ENCODE measurements around the gene OAF.

The OAF gene

DNA sequence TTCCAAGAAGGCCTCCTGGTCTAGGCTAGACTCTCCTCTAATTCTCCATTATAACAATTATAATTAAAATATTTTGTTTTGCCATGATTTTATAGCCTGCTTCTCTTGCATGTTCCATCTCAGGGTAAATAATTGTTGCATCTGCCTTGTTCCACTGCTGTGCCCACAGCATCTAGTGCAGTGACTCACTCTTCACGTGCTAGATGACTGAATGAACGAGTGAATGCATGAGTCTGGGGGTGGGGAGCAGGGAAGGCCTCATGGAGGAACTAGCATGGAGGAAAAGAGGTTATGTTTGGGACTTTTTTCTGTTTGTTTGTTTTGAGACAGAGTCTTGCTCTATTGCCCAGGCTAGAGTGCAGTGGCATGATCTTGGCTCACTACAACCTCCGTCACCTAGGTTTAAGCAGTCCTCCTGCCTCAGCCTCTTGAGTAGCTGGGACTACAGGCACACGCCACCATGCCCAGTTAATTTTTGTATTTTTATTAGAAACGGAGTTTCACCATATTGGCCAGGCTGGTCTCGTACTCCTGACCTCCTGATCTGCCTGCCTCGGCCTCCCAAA is 5.2 kb upstream of the OAF start:
- DNase-seq = no peak

DNA sequence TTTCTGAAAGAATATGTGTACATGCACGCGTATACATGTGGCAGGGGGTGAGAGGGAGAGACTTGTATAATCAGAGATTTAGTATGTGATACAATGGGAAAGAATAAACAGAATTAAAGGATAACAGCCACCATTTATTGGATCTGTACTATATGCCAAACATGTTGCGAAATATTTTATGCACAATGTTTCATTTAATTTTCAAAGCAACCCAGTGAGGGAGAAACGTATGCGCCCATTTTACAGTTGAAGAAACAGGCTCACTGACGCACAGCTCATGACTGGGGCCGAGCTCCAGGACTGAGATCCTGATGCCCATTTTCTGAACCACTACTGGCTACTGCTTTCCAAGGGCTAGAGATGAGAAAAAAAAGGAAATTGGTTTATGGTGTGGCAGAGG is 3.3 kb upstream of the OAF start:
- no peak for DNase-seq

DNA sequence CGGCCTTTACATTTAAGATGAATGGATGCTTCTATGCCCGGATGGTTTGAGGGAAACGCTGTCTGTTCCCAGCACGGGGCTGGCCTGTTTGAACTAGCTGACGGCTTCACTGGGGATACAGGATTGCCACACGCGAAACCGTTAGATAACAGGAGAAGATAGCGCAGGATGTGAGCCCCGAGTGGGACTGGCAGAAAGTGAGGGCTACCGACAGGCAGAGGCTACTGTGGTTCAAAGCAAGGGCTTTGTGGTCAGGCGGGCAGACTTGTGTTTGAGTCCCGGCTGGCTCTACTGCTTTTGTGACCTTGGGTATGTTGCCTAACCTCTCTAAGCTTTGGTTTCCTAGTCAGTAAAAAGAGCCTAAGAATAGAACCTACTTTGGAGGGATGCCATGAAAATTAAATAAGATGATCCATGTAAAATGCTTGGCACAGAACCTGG is 2.8 kb upstream of the OAF start:
- peak; percentile 77 for DNase-seq

DNA sequence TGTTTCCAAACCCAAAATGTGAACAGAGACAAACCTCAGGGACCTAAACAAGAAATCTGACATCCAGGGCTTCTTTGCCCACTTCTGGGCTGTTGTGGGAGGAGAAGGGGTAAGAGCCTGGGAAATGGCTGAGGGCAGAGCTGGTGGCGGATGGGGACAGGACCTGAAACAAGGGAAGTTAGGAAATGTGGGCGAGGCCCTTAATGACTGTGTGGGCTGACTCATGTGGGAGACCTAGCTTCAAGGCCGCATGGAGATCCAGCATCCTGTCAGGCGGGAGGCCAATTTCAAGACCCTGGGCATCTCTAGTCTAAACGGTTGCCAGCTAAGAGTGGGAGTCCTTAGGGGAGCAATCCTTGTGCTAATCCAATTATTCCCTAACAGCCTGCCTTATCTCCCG is 2.1 kb upstream of the OAF start:
- peak; percentile 42 for DNase-seq

DNA sequence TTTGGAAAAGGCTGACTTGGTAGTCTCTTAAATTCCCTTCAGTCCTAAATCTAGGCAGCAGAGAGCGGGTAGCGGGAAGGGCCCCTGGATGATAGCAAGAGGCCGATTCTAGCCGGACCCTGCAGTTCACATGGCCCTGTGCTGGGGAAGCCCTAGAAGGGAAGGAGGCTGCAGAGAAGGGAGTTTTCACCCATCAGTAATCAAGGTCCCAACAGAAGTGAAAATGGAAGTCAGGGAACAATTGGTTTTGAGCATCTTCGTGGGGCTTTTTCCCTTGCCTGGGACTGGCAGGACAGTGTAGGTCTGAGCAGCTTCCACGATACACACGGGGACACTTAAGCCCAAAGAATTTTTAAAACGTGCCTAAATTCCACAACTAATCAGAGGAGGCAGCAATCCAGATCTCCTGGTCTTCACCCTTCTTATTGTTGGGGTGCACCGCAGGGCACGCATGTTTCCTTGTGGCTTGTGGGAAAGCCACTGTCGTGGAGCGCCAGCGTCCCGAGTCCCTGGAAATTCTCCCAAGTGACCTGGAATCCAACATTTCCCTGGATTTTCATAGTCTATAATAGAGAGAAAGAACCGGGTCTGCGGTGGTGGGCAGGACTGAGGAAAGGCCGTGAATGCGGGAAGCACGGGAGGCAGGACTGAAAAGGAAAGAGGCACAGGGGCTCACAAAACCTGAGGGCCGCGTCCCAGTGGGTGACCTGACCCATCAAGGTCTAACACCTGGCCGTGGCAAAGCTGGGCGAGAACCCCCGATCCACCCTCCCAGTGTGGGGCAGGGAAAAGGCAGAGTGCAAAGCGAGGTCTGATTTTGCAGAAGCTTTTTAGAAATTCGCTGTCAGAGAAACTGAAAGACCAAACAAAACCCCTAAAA is 846 bp upstream of the OAF start:
- DNase-seq = no peak

DNA sequence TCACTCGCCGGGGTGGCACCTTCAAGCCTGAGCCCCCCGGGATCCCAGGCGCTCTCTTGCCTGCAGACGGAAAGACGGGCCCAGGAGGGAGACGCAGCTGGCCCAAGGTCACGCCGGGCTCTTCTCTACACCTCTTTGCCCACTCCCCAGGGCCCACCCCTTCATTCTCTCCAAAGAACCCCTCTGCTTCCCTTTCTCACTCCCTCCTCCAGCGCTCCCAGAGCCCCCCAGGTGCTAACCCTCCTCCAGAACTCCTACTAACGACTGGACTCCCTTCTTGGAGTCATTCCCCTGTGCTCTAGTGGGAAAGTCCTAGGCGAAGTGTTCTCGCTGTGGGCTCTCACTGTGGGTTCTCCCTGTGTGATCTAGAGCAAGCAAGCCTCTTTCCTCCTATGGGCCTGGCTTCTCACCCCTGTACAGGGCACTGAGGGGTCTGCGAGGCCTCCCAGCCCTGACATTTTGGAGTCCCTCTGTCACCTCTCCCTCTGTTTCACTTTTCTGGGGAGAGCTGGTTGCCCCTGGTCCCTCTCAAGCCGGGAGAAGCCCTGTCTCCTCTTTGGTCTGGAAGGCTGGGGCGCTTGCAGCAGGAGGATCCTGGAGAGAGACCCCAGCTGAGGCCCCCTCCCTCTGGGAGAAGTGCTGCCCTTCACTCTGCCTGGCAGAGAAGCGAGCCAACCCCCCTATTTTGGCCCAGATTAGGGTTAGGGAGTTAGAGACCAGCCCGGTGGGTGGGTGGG is 858 bp downstream of the OAF start:
- no peak for DNase-seq

DNA sequence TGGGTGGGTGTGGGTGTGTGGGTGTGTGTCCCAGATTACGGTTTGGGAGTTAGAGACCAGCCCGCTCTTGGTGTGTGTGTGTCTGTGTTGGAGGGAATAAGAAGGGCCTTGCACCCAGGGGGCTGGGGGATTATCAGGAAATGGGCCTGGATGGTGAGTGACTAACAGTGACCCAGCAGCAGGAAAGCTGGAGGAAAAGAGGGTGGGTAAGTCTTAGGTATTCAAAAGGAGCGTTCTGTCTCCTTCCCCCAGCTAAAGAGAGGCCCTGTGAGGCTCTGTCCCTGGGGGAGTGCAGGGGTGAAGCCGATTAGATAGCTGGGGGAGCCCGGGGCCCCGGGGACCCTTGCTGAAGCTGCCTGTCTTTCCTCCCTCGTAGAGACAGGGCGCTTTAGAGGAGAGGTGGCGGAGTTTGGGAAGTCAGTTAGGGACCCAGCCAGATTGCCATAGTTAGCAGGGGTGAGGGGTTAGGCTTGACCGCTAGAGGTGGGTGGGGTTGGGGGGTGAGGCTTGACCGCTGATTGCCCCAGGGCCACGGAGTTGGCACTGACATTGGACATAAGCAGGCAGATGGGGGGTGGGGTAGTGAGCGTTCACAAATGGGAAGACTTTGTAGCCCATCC is 1.5 kb downstream of the OAF start:
- DNase-seq = no peak

DNA sequence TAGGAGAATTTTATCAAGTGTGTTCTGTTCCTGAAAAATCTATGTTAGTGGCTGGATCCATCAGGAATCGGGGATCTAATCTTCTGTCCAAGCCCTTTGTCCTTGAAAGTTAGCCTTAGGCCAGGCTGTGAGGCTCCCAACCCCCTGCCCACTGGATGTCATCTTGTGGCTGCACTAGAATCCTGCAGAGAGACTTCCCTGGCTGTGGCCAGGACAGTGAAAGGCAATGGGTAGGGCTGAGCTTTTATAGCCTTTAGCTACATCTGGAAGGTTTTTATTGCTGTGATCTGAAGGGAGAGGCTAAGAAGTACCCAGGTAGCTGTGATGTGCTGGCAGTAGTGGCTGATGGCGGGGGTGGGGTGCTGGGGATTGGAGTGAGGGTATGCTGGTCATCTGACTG is 2.1 kb downstream of the OAF start:
- no peak for DNase-seq

DNA sequence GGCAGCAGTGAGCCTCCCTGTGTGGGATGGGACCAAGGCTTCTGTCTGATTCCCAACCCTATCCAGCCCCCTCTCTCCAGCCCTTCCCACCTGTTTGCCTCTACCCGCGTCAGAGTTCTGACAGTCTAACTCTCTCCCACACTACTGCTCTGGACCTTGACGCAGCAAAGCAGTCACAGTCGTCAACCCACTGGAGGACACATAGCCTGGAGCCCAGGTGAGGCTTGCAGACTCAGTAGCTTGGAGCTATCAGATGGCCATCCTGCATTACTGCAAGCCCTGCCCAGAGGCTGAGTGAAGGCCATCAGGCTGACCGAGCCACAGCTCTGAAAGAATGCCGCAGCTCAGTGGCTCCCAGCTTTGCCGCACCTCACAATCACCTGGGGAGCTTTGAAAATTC is 3.7 kb downstream of the OAF start:
- DNase-seq = no peak

DNA sequence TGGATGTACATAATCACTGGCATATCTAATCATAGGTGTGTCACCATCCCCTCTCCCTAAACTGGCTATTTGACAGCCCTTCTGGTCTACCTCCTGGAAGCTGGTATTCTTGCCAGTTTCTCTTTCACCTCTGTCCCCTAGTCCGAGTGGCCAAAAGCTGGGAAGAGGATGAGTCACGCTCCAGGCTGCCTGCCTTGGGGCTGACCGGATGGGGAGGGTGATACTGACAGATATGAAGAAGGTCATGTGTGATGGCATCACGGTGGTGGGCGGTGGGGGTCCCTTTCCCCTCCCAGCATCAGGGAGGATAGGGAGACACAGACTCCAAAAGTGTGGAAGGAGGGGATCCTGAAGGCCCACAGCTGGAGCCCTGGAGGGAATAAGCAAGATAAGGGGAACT is 4.8 kb downstream of the OAF start:
- no peak for DNase-seq

DNA sequence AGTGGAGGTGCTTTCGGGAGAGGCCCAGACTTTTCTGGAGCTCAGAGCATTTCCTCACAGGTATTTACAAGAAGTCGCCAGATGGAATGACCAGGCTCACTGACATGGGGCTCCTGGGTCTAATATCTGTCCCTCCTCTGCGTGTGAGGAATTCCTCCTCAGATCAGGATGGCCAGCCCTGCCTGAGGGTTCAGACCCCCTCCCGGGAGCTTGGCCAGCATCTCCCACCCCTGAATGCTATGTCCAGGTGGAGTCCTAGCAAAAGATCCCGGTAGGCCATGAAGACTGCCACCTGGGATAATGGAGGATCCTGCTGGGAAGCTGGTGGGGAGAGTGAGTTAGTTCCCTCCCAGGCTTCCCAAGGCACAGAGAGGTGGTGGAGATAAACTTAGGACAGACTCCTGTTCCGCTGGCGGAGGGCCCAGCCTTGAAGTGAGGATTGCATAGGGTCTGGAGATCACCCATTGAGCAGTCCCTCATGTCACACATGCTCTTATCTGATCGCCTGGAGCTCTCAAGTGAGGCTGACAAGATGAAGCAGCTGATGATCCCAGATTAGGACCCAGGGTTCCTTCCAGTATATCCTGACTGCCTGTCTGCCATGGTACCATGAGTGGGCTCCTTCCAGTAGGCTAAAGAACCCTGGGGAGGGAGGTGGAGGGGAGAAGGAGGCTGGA is 5.7 kb downstream of the OAF start:
- no peak for DNase-seq

DNA sequence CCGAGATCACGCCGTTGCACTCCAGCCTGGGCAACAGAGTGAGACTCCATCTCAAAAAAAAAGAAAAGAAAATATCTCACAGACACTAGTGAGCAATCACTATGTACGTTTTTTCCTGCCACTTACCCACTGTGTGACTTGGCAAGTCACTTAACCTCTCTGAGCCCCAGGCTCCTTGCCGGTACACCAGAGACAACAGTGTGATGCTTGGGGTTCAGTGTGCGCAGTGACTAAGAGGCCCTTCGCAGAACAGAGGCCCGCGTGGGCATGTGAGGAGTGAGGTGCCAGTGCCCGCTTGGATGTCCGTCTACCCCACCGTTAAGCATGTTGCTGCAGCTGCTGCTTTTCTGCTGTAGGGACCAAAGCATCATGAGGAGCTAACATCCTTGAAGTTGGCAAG is 6.7 kb downstream of the OAF start:
- DNase-seq = no peak

DNA sequence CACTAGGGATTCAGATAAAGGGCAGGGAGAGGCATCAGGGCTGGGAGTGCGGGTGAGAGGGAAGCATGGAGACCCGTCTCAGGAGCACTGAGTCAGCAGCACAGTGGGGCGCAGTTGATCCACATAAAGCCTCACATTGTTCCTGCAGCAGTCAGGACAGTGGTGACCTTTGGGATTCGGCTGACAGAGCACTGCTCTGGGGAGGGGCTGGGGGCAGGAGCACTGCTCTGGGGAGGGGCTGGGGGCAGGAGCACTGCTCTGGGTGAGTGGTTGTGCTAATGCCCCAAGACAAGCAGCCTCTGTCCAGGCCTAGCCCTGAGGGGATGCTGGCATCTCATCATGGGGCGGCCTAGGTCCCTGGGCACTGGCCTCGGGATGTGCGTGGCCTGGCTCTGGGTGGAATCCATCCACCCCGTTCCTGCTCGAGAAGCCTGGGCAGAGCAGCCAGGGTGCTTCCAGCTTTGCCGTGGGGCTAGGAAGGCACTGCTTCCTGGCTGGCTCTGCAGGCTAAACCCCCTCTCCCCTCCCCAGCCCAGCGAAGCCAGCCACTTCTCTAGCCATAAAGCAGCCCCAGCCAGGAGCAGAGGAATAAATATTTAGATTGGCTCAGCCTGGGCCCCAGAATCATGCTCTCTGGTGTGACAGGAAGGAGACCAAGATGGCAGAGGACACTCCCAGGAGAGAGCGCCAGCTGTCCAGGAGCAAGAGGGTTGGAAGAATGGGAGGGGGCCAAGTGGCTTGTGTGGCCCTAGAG is 7.3 kb downstream of the OAF start:
- DNase-seq = no peak

DNA sequence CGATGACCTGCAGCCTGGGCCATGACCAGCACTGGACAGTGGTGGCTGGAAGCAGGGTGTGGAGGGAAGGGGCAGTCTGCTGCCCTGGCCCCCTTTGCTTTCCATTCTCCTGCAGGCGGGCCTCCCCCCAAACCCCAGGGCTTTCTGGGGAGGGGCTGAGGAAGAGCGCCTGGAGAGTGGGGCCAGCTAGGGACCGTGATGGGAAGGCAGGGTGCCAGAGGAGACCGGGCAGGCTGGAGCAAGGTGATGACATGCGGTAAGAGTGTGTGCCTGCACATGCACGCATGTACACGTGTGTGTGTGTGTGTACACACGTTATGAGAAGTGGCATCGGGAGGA is 7.8 kb downstream of the OAF start:
- DNase-seq = no peak

DNA sequence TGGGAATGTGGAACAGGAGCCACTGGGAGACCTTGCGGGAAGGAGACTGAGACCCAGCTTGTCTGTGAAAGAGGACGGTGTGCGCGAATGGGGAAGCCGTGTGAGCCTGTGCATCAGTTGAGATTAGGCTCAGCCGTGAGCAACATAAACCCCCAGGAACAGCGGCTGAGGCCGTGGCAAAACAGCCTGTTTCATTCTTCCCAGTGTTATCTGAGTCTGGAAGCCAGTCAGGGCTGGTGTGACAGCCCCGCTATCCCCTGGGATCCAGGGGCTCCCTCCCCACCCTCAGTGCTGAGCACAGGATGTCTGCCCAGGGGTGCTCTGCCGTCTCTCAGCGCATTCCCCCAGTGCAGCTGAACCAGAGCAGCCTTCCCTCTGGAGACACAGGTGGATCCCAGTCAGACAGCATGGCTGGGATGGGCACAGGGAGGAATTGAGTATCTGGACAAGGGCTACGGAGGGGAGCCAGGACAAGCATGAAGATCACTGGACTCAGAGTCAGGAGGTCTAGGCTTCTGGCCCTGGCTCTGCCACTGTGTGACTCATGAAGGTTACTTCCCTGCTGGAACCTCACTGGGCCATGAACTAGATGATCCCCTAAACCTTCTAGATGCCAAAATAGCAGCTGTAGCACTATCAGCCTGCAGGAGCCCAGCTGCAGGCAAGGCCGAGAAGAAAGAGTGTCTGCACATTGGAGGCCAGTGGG is 8.6 kb downstream of the OAF start:
- DNase-seq = no peak

DNA sequence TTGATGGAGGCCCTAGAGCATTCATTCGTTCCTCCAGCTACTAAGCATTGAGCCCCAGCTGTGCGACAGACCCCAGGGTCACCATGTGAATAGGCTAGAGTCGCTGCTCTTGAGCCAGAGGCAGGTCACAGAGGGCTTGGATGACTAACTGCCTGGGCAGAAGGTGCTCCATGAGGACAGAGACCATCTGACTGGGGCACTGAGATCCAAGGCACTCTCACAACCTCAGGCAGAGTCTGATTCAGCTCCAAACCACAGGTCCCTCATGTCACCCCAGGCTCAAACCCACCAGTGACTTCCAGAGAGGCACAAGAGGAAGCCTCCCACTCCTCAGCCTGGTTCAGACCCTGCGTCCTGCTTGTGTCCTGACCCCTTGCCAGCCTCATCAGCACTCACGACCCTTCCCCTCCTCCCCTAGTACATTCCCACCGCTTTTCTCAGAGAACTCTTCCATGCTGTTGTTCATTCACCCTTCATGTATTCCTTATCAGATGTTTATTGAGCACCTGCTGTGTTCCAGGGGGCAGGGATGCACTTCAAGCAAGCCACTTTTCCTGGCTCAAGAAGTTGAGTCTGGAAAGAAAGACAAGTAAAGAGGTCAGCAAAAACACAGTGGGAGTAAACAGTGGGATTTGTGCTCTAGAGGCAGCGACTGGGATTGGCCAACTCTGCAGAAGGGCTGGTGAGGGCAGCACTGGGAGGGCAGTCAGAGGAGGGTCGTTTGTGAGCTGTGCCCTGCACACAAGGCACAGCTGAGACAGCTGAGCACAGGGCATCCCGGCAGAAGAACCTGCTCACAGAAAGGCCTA is 9.3 kb downstream of the OAF start:
- DNase-seq = no peak

DNA sequence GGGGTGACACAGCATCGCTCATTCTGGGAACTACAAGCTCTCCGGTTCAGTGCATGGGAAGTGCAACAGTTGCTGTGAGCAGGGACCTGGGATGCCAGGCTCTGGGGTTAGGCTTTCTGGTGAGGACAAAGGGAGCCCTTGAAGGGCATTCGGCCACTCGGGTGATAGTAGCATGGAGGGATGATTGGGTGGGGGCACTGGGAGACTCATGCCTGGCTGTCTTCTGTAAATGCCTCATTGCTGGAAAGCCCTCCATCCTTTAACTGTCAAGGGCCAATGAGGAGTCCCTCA is 9.9 kb downstream of the OAF start:
- DNase-seq = no peak

DNA sequence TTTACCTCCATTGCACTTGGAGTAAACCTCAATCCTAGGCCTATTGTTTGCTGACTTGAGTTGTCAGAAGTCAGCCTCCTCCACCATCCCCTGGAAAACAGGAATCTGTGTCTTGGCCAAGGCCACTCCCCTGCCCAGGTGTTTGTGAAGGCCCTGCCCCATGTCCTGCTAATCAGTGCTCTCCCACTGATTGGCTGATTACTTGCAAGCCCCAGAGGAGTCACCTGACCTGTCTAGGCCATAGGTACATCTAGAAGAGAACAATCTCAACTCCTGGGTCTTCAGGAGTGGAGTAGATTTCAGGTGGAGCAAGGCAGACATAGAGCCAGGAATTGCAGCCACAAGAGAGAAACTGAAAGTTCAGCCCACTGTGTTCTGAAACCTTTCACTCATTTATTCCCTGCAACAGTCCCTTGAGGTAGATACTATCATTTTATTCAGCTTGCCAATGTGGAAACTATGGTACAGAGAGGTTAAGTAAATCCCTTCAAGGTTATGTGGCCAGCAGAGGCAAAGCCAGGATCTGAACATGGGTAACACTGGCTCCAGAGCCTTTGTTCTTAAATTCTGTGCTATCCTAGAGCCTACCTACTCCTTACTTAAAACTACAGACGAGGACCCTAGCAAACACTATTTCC is 10.4 kb downstream of the OAF start:
- no peak for DNase-seq

DNA sequence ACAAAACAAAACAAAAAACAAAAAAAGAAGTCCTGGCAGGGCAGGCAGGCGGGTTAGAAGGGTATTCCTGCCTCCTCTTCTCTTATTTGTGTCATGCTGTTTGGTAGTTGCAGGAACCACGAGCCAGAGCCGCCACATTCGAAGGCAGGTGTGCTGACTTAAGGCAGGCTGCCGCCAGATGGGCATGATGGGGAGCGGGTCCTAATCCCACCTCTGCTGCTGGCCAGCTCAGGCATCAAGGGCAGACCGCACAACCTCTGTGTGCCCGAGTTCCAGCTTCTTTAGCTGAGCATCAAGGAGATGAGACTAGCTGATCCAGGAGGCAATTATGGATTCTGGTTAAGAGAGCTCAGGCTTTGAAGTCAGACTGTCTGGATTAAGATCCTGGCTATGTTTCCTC is 12.1 kb downstream of the OAF start:
- DNase-seq = no peak

DNA sequence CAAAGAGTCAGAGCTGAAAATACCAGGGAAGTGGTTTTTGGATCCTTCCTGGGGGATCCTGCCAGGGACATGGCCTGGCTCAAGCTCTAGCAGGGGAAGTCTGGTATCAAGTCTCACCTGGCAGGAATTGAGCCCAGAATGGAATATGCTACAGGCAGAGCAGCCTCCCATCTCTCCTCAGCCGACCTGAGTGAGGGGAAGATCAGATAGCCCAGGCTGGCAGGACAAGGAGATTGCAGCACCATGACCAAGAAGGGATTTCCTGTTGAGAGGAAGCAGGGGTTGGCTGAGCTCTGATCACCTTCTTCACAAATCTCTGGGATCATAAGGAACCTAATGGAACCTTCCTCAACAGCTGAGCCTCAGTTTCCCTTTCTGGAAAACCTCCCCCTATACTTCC is 13.0 kb downstream of the OAF start:
- no peak for DNase-seq

DNA sequence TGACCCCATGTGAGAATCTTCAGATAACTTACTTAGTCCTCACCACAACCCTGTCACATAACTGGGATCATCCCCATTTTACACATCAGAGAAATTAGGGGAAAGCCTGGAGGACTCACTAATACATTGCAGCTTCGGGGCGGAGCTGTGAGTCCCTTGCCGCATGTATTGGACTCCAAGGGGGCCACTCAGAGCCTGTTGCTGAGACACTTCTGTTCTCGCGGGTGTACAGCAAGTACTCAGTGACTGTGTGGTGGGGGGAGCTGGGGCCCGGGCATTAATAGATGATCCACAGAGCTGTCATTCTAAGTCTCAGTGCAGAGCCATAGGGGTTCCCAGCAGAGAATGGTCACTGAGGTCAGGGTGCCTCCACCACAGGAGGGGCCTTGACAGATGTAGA is 13.5 kb downstream of the OAF start:
- DNase-seq = peak; percentile 44
